HepG2 (cell line): ENCODE measurements around the gene SPOPL. TPM values are rescaled to one million over a fixed set of nuclear protein-coding genes. Genes with fewer than 3 reads are reported as not detected.

ENCODE experiments used
- ATAC-seq: fragments of 200-7000 bp; cut with Tn5 transposase; 3 replicates; pipeline ENCODE4 v1.9.1; 2020; ENCODE audit warnings: mild to moderate bottlenecking, moderate library complexity
- BruUV-seq: library from RNA; stranded (reverse); fragments of 400-500 nt; replicated peaks from 2 replicates; lab custom pipeline; 2021; lab: Mats Ljungman, UMichigan
- CTCF ChIA-PET: fragments of 300-600 bp; formaldehyde crosslinking; extraction: SDS; loops from one replicate; lab custom pipeline; 2021; ENCODE audit warnings: low total read pairs, inconsistent platforms, low intra/inter-chr PET ratio; lab: Yijun Ruan, JAX
- POLR2A ChIA-PET: fragments of 350-600 bp; sonication (Branson Sonifier 250); formaldehyde crosslinking; loops from one replicate; lab custom pipeline; 2020; ENCODE audit warnings: antibody characterized with exemption, inconsistent platforms; lab: Yijun Ruan, JAX
- DNase-seq: peaks from one replicate; pipeline ENCODE4 v3.0.0-alpha.2; 2015; ENCODE audit warnings: low spot score
- FAIRE-seq: peaks from 3 replicates; lab custom pipeline; 2011; peaks lifted over from hg19 to GRCh38; lab: Jason Lieb, UNC
- H2AFZ ChIP-seq: one replicate; pipeline ENCODE4 v1.6.1; 2011; ENCODE audit warnings: low read length, inconsistent platforms
- H3K27ac ChIP-seq: fragments of 300-600 bp; 3 replicates; pipeline ENCODE4 v1.8.0; 2011; ENCODE audit warnings: mixed run types, mild to moderate bottlenecking, mixed read lengths, low read length, inconsistent platforms; ENCODE audit not compliant: insufficient read depth; ENCODE audit errors: extremely low read length
- H3K27me3 ChIP-seq, 2 experiments: fragments of 200-600 bp in 1 of 2; 2 replicates in 1 of 2; 3 replicates in 1 of 2; pipeline versions ENCODE4 v1.6.0 to v1.8.0; 2011; ENCODE audit warnings: low read length in 2 of 2, mild to moderate bottlenecking in 2 of 2, moderate library complexity in 2 of 2, inconsistent platforms in 1 of 2; ENCODE audit not compliant: insufficient read depth in 2 of 2, control insufficient read depth in 1 of 2
- H3K36me3 ChIP-seq, 2 experiments: fragments of 200-600 bp in 1 of 2; replicated peaks in 1 of 2; 2 replicates in 1 of 2; 3 replicates in 1 of 2; pipeline versions ENCODE4 v1.5.1 to v1.8.0; 2011; ENCODE audit warnings: low read length in 2 of 2, inconsistent platforms in 1 of 2; ENCODE audit not compliant: insufficient read depth in 2 of 2, control insufficient read depth in 1 of 2
- H3K4me1 ChIP-seq: 2 replicates; pipeline ENCODE4 v1.5.1; 2012; ENCODE audit warnings: low read length, inconsistent platforms; ENCODE audit not compliant: insufficient read depth
- H3K4me2 ChIP-seq: 2 replicates; pipeline ENCODE4 v1.6.0; 2011; ENCODE audit warnings: low read depth, low read length, inconsistent platforms
- H3K4me3 ChIP-seq, 3 experiments: fragments of 200-600 bp in 1 of 3; sonication (generic), shearing (Covaris generic) in 1 of 3; replicated peaks in 1 of 3; 2 replicates each; pipeline ENCODE4 v1.5.1; 2011 to 2016; ENCODE audit warnings: low read length in 3 of 3, inconsistent platforms in 2 of 3, low read depth in 2 of 3, mild to moderate bottlenecking in 2 of 3, control low read depth in 1 of 3, mixed read lengths in 1 of 3; ENCODE audit not compliant: insufficient read depth in 1 of 3
- H3K79me2 ChIP-seq: one replicate; pipeline ENCODE4 v1.6.1; 2011; ENCODE audit warnings: low read length, inconsistent platforms; ENCODE audit not compliant: insufficient read depth
- H3K9ac ChIP-seq: 2 replicates; pipeline ENCODE4 v1.6.0; 2011; ENCODE audit warnings: mild to moderate bottlenecking, low read depth, low read length, inconsistent platforms; ENCODE audit not compliant: insufficient read depth
- H3K9me3 ChIP-seq: 2 replicates; pipeline ENCODE4 v1.5.1; 2012; ENCODE audit warnings: mild to moderate bottlenecking, low read length
- H4K20me1 ChIP-seq: 2 replicates; pipeline ENCODE4 v1.6.0; 2011; ENCODE audit warnings: inconsistent platforms, mild to moderate bottlenecking, low read length, moderate library complexity; ENCODE audit not compliant: insufficient read depth
- BORCS8-MEF2B ChIP-seq: sonication (generic); formaldehyde crosslinking; IDR thresholded peaks from 2 replicates; pipeline ENCODE4 v1.8.0; 2022; ENCODE audit warnings: mild to moderate bottlenecking, missing genetic modification reagents
- FOXC1 ChIP-seq: sonication (generic); formaldehyde crosslinking; IDR thresholded peaks from 2 replicates; pipeline ENCODE4 v1.8.0; 2022; ENCODE audit warnings: mild to moderate bottlenecking, missing genetic modification reagents, borderline replicate concordance
- MTF1 ChIP-seq: sonication (generic); formaldehyde crosslinking; IDR thresholded peaks from 2 replicates; pipeline ENCODE4 v1.5.0; 2020; ENCODE audit warnings: missing genetic modification reagents
- NFKB2 ChIP-seq: sonication (generic); formaldehyde crosslinking; IDR thresholded peaks from 2 replicates; pipeline ENCODE4 v1.4.0; 2020; ENCODE audit warnings: missing genetic modification reagents, borderline replicate concordance
- ZNF180 ChIP-seq: sonication (generic); formaldehyde crosslinking; IDR thresholded peaks from 2 replicates; pipeline ENCODE4 v1.4.0; 2020; ENCODE audit warnings: low read depth, missing genetic modification reagents, borderline replicate concordance
- ZNF761 ChIP-seq: sonication (generic); formaldehyde crosslinking; conservative IDR thresholded peaks from 2 replicates; pipeline ENCODE4 v1.4.0; 2020; ENCODE audit warnings: mild to moderate bottlenecking, missing genetic modification reagents
- ZSCAN29 ChIP-seq: sonication (generic); formaldehyde crosslinking; conservative IDR thresholded peaks from 2 replicates; pipeline ENCODE4 v1.4.0; 2020; ENCODE audit warnings: mild to moderate bottlenecking, missing genetic modification reagents
- WGBS: methylation state at CpG from one replicate; pipeline ENCODE4 v1.1.6; 2017; ENCODE audit warnings: low lambda C conversion rate; 5-methylcytosine and 5-hydroxymethylcytosine counted together
- in situ Hi-C: cut with HindIII; loops from 2 replicates; pipeline ENCODE4 v1.10.0; 2017; ENCODE audit warnings: low pct_unique_long_range_greater_than_20kb; ENCODE audit not compliant: extremely low pct_ligation_motif_present
- intact Hi-C: fragments of 100-400 bp; cut with micrococcal nuclease; formaldehyde crosslinking; loops from one replicate; pipeline ENCODE4 v1.10.0; 2022; ENCODE audit not compliant: unreplicated experiment
- polyA plus RNA-seq, 8 experiments: library from polyadenylated mRNA; depleted of rRNA in 3 of 8; stranded (reverse) in 7 of 8; unstranded in 1 of 8; fragments of >200 nt; fragmentation: Illumina TruSeq in 4 of 8; extraction: Trizol in 4 of 8; gene quantifications; 2 replicates each; pipeline versions ENCODE4 v1.2.1 to v1.2.3, GENCODE V29; 2011 to 2016; ENCODE audit warnings: low read depth in 4 of 8, missing spikeins in 1 of 8, mixed read lengths in 1 of 8; ENCODE audit not compliant: insufficient read depth in 1 of 8
- total RNA-seq, 5 experiments: library from RNA; depleted of rRNA; stranded (reverse); fragments of >200 nt; fragmentation: Illumina TruSeq; extraction: Trizol; gene quantifications; 2 replicates each; pipeline ENCODE4 v1.2.3, GENCODE V29; 2016; ENCODE audit warnings: low read depth in 1 of 5
- TF ChIP-seq, protein P1 (sequence below): sonication (generic); formaldehyde crosslinking; IDR thresholded peaks from 2 replicates; pipeline ENCODE4 v1.4.0; 2020; ENCODE audit warnings: missing genetic modification reagents
- TF ChIP-seq, protein P2 (sequence below): sonication (generic); formaldehyde crosslinking; IDR thresholded peaks from 2 replicates; pipeline ENCODE4 v1.5.1; 2020; ENCODE audit warnings: mild to moderate bottlenecking, missing genetic modification reagents, moderate library complexity
- TF ChIP-seq, protein P3 (sequence below): sonication (generic); formaldehyde crosslinking; IDR thresholded peaks from 2 replicates; pipeline ENCODE4 v1.4.0; 2020; ENCODE audit warnings: missing genetic modification reagents, borderline replicate concordance

Gene SPOPL
- total and polyA plus RNA-seq, 2 of the 13 experiments (the other 11 are each of a cell fraction or from before 2014, with no cell fraction given), result 12.6 to 51.6 TPM

DNA sequence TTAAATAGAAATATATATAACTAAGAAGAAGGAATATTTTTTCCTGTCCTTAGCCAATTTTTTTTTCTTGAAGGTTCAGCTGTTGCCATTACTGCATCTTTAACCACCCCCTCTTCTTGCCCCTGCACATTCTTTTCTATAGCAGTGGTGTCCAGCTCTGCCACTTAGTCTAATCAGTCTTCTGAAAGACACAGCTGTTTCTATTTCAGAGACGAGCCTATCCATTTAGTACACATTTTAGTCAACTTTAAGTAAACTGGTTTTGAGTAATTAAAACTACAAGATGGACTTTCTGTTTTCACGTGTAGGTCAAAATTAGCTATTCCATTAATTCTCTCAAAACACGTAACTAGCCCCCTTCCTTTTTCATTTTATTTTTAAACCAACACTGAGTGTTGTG, 21.0 kb downstream of the SPOPL start:
- Histone ChIP-seq H2AFZ (no peak overlapping the region), H3K27ac (no peak overlapping the region), H3K4me1 (peaks cover 21% of the 10 kb centered on the region), H4K20me1 (peaks cover 5% of the 10 kb centered on the region), H3K4me3 (no peak overlapping the region), H3K9me3 (peaks cover 16% of the 10 kb centered on the region; the same call in 1 of the 2 replicates), H3K9ac (no peak overlapping the region), H3K27me3 (no peaks in the 10 kb centered on the region), H3K79me2 (peaks cover 79% of the 10 kb centered on the region), H3K36me3 (peaks cover 2 to 4% of the 10 kb centered on the region in 2 experiments; a peak in 3 of 5 replicates), H3K4me2 (no peak overlapping the region)
- ATAC-seq, result no peak
- 100% methylated on average over 3 of the region's 3 CpGs for WGBS
- no peak for FAIRE-seq
- ChIA-PET CTCF (no interaction called here), POLR2A (interaction anchor here (1.8 kb wide), 1 partner anchor 22 kb away, joined by 5 read pairs; no protein-coding TSS in a partner anchor)
- in situ Hi-C loops (no loop called here), intact Hi-C loops (no loop called here)
- no TSS peak for BruUV-seq
- no peak for DNase-seq
- TF ChIP-seq ZNF761 (CRISPR knock-in tag), result no peak
- TF ChIP-seq, protein P1, sequence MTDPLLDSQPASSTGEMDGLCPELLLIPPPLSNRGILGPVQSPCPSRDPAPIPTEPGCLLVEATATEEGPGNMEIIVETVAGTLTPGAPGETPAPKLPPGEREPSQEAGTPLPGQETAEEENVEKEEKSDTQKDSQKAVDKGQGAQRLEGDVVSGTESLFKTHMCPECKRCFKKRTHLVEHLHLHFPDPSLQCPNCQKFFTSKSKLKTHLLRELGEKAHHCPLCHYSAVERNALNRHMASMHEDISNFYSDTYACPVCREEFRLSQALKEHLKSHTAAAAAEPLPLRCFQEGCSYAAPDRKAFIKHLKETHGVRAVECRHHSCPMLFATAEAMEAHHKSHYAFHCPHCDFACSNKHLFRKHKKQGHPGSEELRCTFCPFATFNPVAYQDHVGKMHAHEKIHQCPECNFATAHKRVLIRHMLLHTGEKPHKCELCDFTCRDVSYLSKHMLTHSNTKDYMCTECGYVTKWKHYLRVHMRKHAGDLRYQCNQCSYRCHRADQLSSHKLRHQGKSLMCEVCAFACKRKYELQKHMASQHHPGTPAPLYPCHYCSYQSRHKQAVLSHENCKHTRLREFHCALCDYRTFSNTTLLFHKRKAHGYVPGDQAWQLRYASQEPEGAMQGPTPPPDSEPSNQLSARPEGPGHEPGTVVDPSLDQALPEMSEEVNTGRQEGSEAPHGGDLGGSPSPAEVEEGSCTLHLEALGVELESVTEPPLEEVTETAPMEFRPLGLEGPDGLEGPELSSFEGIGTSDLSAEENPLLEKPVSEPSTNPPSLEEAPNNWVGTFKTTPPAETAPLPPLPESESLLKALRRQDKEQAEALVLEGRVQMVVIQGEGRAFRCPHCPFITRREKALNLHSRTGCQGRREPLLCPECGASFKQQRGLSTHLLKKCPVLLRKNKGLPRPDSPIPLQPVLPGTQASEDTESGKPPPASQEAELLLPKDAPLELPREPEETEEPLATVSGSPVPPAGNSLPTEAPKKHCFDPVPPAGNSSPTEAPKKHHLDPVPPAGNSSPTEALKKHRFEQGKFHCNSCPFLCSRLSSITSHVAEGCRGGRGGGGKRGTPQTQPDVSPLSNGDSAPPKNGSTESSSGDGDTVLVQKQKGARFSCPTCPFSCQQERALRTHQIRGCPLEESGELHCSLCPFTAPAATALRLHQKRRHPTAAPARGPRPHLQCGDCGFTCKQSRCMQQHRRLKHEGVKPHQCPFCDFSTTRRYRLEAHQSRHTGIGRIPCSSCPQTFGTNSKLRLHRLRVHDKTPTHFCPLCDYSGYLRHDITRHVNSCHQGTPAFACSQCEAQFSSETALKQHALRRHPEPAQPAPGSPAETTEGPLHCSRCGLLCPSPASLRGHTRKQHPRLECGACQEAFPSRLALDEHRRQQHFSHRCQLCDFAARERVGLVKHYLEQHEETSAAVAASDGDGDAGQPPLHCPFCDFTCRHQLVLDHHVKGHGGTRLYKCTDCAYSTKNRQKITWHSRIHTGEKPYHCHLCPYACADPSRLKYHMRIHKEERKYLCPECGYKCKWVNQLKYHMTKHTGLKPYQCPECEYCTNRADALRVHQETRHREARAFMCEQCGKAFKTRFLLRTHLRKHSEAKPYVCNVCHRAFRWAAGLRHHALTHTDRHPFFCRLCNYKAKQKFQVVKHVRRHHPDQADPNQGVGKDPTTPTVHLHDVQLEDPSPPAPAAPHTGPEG, result no peak
- no peak for TF ChIP-seq NFKB2
- TF ChIP-seq ZSCAN29 (CRISPR knock-in tag), result no peak
- TF ChIP-seq, protein P2, sequence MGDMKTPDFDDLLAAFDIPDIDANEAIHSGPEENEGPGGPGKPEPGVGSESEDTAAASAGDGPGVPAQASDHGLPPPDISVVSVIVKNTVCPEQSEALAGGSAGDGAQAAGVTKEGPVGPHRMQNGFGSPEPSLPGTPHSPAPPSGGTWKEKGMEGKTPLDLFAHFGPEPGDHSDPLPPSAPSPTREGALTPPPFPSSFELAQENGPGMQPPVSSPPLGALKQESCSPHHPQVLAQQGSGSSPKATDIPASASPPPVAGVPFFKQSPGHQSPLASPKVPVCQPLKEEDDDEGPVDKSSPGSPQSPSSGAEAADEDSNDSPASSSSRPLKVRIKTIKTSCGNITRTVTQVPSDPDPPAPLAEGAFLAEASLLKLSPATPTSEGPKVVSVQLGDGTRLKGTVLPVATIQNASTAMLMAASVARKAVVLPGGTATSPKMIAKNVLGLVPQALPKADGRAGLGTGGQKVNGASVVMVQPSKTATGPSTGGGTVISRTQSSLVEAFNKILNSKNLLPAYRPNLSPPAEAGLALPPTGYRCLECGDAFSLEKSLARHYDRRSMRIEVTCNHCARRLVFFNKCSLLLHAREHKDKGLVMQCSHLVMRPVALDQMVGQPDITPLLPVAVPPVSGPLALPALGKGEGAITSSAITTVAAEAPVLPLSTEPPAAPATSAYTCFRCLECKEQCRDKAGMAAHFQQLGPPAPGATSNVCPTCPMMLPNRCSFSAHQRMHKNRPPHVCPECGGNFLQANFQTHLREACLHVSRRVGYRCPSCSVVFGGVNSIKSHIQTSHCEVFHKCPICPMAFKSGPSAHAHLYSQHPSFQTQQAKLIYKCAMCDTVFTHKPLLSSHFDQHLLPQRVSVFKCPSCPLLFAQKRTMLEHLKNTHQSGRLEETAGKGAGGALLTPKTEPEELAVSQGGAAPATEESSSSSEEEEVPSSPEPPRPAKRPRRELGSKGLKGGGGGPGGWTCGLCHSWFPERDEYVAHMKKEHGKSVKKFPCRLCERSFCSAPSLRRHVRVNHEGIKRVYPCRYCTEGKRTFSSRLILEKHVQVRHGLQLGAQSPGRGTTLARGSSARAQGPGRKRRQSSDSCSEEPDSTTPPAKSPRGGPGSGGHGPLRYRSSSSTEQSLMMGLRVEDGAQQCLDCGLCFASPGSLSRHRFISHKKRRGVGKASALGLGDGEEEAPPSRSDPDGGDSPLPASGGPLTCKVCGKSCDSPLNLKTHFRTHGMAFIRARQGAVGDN (CRISPR knock-in tag), result no peak
- no peak for TF ChIP-seq BORCS8-MEF2B (CRISPR knock-in tag)
- no peak for TF ChIP-seq FOXC1
- TF ChIP-seq ZNF180 (CRISPR knock-in tag), result no peak
- TF ChIP-seq, protein P3, sequence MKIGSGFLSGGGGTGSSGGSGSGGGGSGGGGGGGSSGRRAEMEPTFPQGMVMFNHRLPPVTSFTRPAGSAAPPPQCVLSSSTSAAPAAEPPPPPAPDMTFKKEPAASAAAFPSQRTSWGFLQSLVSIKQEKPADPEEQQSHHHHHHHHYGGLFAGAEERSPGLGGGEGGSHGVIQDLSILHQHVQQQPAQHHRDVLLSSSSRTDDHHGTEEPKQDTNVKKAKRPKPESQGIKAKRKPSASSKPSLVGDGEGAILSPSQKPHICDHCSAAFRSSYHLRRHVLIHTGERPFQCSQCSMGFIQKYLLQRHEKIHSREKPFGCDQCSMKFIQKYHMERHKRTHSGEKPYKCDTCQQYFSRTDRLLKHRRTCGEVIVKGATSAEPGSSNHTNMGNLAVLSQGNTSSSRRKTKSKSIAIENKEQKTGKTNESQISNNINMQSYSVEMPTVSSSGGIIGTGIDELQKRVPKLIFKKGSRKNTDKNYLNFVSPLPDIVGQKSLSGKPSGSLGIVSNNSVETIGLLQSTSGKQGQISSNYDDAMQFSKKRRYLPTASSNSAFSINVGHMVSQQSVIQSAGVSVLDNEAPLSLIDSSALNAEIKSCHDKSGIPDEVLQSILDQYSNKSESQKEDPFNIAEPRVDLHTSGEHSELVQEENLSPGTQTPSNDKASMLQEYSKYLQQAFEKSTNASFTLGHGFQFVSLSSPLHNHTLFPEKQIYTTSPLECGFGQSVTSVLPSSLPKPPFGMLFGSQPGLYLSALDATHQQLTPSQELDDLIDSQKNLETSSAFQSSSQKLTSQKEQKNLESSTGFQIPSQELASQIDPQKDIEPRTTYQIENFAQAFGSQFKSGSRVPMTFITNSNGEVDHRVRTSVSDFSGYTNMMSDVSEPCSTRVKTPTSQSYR (CRISPR knock-in tag), result no peak
- TF ChIP-seq MTF1 (CRISPR knock-in tag), result no peak
